Neuronal stem cell (in vitro differentiated cells): ENCODE measurements around the gene APC. TPM values are rescaled to one million over a fixed set of nuclear protein-coding genes. Genes with fewer than 3 reads are reported as not detected.

Experiments
- DNase-seq: peaks from one replicate; pipeline ENCODE4 v3.0.0-alpha.2; 2013; ENCODE audit warnings: low spot score
- H2AFZ ChIP-seq: one replicate; pipeline ENCODE4 v1.6.1; 2013; ENCODE audit warnings: mild to moderate bottlenecking, low read length, inconsistent platforms
- H2AK5ac ChIP-seq: 2 replicates; pipeline ENCODE4 v1.6.1; 2013; ENCODE audit warnings: low read depth, mild to moderate bottlenecking, inconsistent platforms, low read length, moderate library complexity, mixed read lengths
- H2BK120ac ChIP-seq: 2 replicates; pipeline ENCODE4 v1.6.1; 2013; ENCODE audit warnings: low read depth, mild to moderate bottlenecking, inconsistent platforms, low read length, moderate library complexity, mixed read lengths
- H2BK12ac ChIP-seq: one replicate; pipeline ENCODE4 v1.6.1; 2013; ENCODE audit warnings: low read length, inconsistent platforms
- H2BK15ac ChIP-seq: 2 replicates; pipeline ENCODE4 v1.6.1; 2013; ENCODE audit warnings: mild to moderate bottlenecking, low read length, inconsistent platforms, mixed read lengths
- H2BK5ac ChIP-seq: one replicate; pipeline ENCODE4 v1.6.1; 2013; ENCODE audit warnings: inconsistent platforms, mild to moderate bottlenecking, low read length, moderate library complexity
- H3K14ac ChIP-seq: one replicate; pipeline ENCODE4 v1.6.1; 2013; ENCODE audit warnings: low read length, inconsistent platforms
- H3K18ac ChIP-seq: 2 replicates; pipeline ENCODE4 v1.6.1; 2013; ENCODE audit warnings: low read length, inconsistent platforms
- H3K23ac ChIP-seq: 2 replicates; pipeline ENCODE4 v1.6.1; 2013; ENCODE audit warnings: low read depth, mild to moderate bottlenecking, mixed read lengths, low read length, inconsistent platforms; ENCODE audit not compliant: poor library complexity
- H3K27ac ChIP-seq: replicated peaks from 3 replicates; pipeline ENCODE4 v1.5.1; 2013; ENCODE audit warnings: low read length, inconsistent platforms
- H3K27me3 ChIP-seq, 3 experiments: 2 replicates each; pipeline ENCODE4 v1.6.1; 2013; ENCODE audit warnings: low read length in 3 of 3, mild to moderate bottlenecking in 2 of 3, inconsistent platforms in 1 of 3, low read depth in 1 of 3, mixed read lengths in 1 of 3, moderate library complexity in 1 of 3; ENCODE audit not compliant: control insufficient read depth in 3 of 3, insufficient read depth in 3 of 3
- H3K36me3 ChIP-seq, 2 donors: replicated peaks in 1 of 2; 2 replicates each; pipeline ENCODE4 v1.6.1; 2013; ENCODE audit warnings: low read length in 2 of 2; ENCODE audit not compliant: control insufficient read depth in 2 of 2, insufficient read depth in 2 of 2
- H3K4ac ChIP-seq: 2 replicates; pipeline ENCODE4 v1.6.1; 2013; ENCODE audit warnings: inconsistent platforms, mild to moderate bottlenecking, low read length, moderate library complexity
- H3K4me1 ChIP-seq, 2 donors: 1 replicate in 1 of 2; 2 replicates in 1 of 2; pipeline ENCODE4 v1.6.1; 2013; ENCODE audit warnings: low read length in 2 of 2, low read depth in 1 of 2; ENCODE audit not compliant: control insufficient read depth in 2 of 2, insufficient read depth in 1 of 2
- H3K4me2 ChIP-seq: one replicate; pipeline ENCODE4 v1.6.1; 2013; ENCODE audit warnings: mild to moderate bottlenecking, low read length, inconsistent platforms; ENCODE audit not compliant: insufficient read depth, poor library complexity, severe bottlenecking
- H3K4me3 ChIP-seq, 2 donors: 2 replicates each; pipeline ENCODE4 v1.5.1; 2013; ENCODE audit warnings: low read length in 2 of 2, mild to moderate bottlenecking in 2 of 2, inconsistent platforms in 1 of 2, moderate library complexity in 1 of 2
- H3K79me1 ChIP-seq: one replicate; pipeline ENCODE4 v1.6.1; 2013; ENCODE audit warnings: low read depth, mild to moderate bottlenecking, inconsistent platforms, low read length, moderate library complexity
- H3K9ac ChIP-seq: one replicate; pipeline ENCODE4 v1.6.1; 2013; ENCODE audit warnings: mild to moderate bottlenecking, low read depth, low read length, inconsistent platforms; ENCODE audit not compliant: poor library complexity
- H3K9me3 ChIP-seq, 2 donors: replicated peaks in 1 of 2; 2 replicates each; pipeline versions ENCODE3 to v1.6.1; 2013; ENCODE audit warnings: low read length in 2 of 2, mild to moderate bottlenecking in 2 of 2, inconsistent platforms in 1 of 2, low read depth in 1 of 2, mixed read lengths in 1 of 2, moderate library complexity in 1 of 2; ENCODE audit not compliant: control insufficient read depth in 2 of 2, insufficient read depth in 1 of 2
- H4K8ac ChIP-seq: one replicate; pipeline ENCODE4 v1.6.1; 2013; ENCODE audit warnings: low read depth, mild to moderate bottlenecking, inconsistent platforms, low read length, moderate library complexity
- H4K91ac ChIP-seq: one replicate; pipeline ENCODE4 v1.6.1; 2013; ENCODE audit warnings: low read length, low read depth, mild to moderate bottlenecking, inconsistent platforms; ENCODE audit not compliant: poor library complexity
- WGBS, 2 donors: extraction: QIAGEN DNeasy Blood & Tissue Kit; methylation state at CpG; one replicate each; pipeline ENCODE4 v1.1.7; 2013; ENCODE audit warnings: missing lambda C conversion rate in 2 of 2, mixed read lengths in 1 of 2; ENCODE audit not compliant: insufficient read length in 2 of 2, insufficient replicate concordance in 1 of 2; ENCODE audit errors: extremely low coverage in 2 of 2; 5-methylcytosine and 5-hydroxymethylcytosine counted together
- small RNA-seq: library from polyadenylated mRNA; stranded (forward); fragments of <200 nt; extraction: miRNeasy Mini kit (QIAGEN cat#:217004); gene quantifications from one replicate; pipeline ENCODE3, GENCODE V24; 2013; ENCODE audit not compliant: insufficient read depth

APC gene

GRCh38 chr5:112895682-112896081, 158.0 kb downstream of the APC start:
- no peak overlapping the region for H4K8ac ChIP-seq
- H4K91ac ChIP-seq, result no peak overlapping the region
- no peak overlapping the region for H2BK15ac ChIP-seq
- H2AFZ ChIP-seq, result no peak overlapping the region
- no peak overlapping the region for H3K4me2 ChIP-seq
- no peak for DNase-seq
- no peak overlapping the region for H3K18ac ChIP-seq
- H3K27ac ChIP-seq, result no peak overlapping the region
- no peak overlapping the region for H2BK120ac ChIP-seq
- WGBS, 2 donors, result no CpG with 5 or more reads among the region's 3 CpGs
- H3K36me3 ChIP-seq, result peaks cover 6 to 77% of the 10 kb centered on the region in 2 donors
- H2BK5ac ChIP-seq, result no peak overlapping the region
- no peaks in the 10 kb centered on the region for H3K9me3 ChIP-seq
- no peak overlapping the region for H3K4me3 ChIP-seq
- H3K4ac ChIP-seq, result no peak overlapping the region
- H3K27me3 ChIP-seq, result no peaks in the 10 kb centered on the region
- H3K9ac ChIP-seq, result no peak overlapping the region
- H2BK12ac ChIP-seq, result no peak overlapping the region
- H2AK5ac ChIP-seq, result no peak overlapping the region
- H3K79me1 ChIP-seq, result no peaks in the 10 kb centered on the region
- H3K14ac ChIP-seq, result no peak overlapping the region
- no peak overlapping the region for H3K23ac ChIP-seq
- H3K4me1 ChIP-seq, result no peaks in the 10 kb centered on the region

Small RNA genes lying within 50 kb of the gene (small RNA-seq; reads per million reads assigned to genes)
- not detected for gene RNU6-482P
